HG03139 (cell line): ENCODE results near the gene EML4.

ENCODE experiments used
- ATAC-seq: cut with Tn5 transposase; IDR thresholded peaks from one replicate; pipeline ENCODE4 v1.9.1; 2021; ENCODE audit not compliant: unreplicated experiment

Gene EML4

DNA sequence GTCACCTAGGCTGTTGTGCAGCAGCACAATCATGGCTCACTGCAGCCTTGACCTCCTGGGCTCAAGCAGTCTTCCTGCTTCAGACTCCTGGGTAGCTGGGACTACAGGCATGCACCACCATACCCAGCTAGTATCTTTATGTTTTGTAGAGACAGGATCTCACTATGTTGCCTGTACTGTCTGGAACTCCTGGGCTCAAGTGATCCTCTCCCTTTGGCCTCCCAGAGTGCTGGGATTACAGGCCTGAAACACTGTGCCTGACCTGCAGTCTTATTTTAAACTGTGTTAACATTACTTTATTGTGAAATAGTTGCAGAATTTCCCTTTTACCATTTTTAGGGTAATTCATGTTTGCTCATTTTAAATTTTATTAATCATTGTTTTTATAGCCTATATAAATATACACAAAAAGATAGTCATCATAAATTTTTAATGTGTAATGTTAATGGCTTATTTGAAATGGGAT, 24.6 kb downstream of the EML4 start:
- no peak for ATAC-seq

GRCh38 chr2:42194428-42194827, 25.3 kb downstream of the EML4 start:
- no peak for ATAC-seq

- ATAC-seq = no peak
Observed at GRCh38 chr2:42195559-42195958, 26.4 kb downstream of the EML4 start.

DNA sequence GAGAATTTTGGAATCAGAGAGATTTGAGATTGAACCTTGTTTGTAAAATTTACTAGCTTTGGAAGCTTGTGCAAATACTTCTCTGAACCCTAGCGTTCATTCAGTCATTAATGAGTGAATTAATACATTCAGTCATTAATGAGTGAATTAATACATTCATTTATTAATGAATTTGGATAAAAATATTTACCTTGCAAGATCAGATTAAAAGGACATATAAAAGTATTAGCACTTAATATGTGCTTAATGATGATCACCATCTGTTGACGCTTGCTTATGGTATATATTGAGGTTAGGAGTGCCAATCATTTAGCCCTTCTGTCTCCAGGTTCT, 26.9 kb downstream of the EML4 start:
- ATAC-seq = no peak

DNA sequence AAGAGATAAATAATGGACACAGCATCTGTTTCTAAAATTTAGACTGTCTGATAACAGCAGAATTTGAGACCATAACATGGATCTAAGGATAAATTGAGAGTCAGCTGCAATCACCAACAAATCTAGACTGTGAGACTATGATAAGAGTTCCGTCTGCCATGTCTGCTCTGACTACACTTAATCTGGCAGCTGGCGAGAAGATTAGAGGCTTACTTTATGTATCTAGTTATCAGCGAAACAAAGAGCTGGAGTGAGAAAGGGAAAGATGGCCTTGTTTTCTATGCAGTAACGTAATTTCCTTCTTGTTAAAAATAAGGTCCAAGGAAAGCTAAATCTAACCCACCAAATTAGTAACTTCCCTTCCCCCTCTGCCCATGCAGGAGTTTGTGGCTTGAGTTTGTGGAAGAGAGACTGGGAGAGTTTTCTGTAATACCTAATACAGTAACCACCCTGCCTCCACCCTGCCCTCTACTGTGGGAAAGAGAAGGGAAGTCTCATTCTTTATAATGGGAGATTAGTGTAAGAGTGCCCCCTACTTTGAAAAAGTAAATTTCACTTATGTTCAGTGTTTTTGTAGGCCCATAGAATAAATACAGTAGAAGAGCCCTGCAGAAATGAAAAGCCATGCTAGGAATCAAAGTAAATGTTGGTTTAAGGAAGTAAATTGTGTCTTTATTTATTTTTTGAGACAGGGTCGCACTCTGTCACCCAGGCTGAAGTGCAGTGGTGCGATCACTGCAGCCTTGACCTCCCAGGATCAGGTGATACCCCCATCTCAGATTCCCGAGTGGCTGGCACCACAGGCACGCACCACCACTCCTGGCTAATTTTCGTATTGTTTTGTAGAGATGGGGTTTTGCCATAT, 27.5 kb downstream of the EML4 start:
- ATAC-seq = no peak

- ATAC-seq = no peak
Observed at GRCh38 chr2:42197792-42198191, 28.6 kb downstream of the EML4 start.

GRCh38 chr2:42198466-42198865, 29.3 kb downstream of the EML4 start:
- no peak for ATAC-seq

GRCh38 chr2:42199002-42199401, 29.8 kb downstream of the EML4 start:
- no peak for ATAC-seq

- ATAC-seq = no peak
Observed at GRCh38 chr2:42199626-42200025, 30.5 kb downstream of the EML4 start.

GRCh38 chr2:42200926-42201855, 32.0 kb downstream of the EML4 start:
- no peak for ATAC-seq

DNA sequence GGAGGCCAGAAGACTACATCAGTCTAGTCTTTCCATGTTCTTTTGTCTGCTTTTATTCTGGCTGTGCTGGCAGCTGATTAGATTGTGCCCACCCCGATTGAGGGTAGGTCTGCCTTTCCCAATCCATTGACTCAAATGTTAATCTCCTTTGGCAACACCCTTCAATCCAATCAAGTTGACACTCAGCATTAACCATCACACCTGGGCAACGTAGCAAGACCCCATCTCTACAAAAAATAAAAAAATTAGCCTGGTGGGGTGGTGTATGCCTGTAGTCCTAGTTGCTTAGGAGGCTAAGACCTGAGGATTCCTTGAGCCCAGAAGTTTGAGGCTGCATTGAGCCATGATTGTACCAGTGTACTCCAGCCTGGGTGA, 33.5 kb downstream of the EML4 start:
- no peak for ATAC-seq

DNA sequence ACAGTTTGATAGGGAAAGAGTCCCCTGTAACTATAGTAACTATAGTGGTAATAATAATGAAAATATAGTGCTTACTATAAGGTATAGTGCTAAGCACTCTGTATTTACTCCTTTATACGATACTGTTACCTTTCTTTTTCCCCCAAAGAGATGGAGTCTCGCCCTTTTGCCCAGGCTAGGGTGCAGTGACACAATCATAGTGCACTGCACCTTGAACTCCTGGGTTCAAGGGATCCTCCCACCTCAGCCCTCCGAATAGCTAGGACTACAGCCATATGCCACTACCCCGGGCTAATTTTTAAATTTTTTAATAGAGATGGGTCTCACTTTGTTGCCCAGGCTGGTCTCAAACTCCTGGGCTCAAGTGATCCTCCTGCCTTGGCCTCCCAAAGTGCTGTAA, 34.6 kb downstream of the EML4 start:
- no peak for ATAC-seq

DNA sequence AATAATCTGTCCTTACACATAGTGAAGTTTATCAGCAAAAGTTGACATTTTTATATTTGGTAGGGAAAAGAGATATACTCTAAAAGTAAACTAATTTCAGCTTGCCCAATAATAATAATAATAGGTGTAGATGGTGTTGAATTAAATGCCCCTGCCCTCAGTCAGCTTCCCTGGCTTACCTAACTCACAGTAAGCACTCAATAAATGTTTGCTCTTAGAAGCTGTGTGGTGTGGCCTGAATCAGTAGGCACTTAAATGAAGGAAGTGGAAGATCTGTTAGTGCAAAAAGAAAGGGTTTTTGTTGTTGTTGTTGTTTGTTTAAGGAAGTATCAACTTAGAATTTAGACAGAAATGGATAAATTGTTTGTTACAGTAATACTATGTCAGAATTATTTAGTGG, 36.2 kb downstream of the EML4 start:
- ATAC-seq = no peak

GRCh38 chr2:42207826-42208225, 38.7 kb downstream of the EML4 start:
- no peak for ATAC-seq

- no peak for ATAC-seq
Observed at GRCh38 chr2:42210203-42210602, 41.0 kb downstream of the EML4 start.

GRCh38 chr2:42211291-42211690, 42.1 kb downstream of the EML4 start:
- ATAC-seq = no peak

- no peak for ATAC-seq
Observed at GRCh38 chr2:42214669-42215068, 45.5 kb downstream of the EML4 start.

GRCh38 chr2:42216694-42217093, 47.5 kb downstream of the EML4 start:
- no peak for ATAC-seq

DNA sequence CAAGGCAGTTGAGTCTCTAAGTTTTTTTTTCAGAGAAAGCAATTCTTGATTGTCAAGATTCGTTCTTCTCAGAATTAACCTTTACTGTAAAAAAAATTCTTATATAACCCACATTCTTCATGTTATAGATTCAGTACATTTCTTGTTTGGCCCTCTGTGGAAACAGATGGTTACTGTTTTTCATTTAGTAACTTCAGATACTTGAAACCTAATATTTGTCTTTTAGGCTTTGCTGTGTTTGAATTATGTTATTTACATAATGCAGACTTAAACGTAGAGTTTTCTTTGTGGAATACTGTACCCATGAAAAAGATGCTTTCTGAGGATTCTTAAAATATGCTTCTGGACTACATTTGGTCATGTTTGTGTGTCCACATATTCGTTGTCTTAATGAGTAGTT, 48.2 kb downstream of the EML4 start:
- no peak for ATAC-seq

DNA sequence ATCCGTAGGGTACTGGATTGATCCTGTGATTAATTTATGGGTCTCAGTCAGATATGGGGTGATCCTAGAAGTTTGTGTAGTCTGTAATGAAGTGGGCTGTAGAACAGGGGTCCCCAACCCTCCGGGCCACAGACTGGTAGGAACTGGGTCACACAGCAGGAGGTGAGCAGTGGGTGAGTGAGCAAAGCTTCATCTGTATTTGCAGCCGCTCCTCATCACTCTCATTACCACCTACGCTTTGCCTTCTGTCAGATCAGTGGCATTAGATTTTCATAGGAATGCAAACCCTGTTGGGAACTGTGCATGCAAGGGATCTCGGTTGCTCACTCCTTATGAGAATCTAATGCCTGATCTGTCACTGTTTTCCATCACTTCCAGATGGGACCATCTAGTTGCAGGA, 48.8 kb downstream of the EML4 start:
- no peak for ATAC-seq

GRCh38 chr2:42218712-42219111, 49.6 kb downstream of the EML4 start:
- ATAC-seq = no peak

GRCh38 chr2:42219160-42219559, 50.0 kb downstream of the EML4 start:
- ATAC-seq = no peak
